GM18909 (cell line): ENCODE results near the gene PID1.

ENCODE experiments used
- ATAC-seq: cut with Tn5 transposase; IDR thresholded peaks from one replicate; pipeline ENCODE4 v1.9.1; 2021; ENCODE audit warnings: mild to moderate bottlenecking; ENCODE audit not compliant: unreplicated experiment, poor library complexity

Gene PID1

GRCh38 chr2:229261599-229261998 is 9.5 kb downstream of the PID1 start:
- no peak for ATAC-seq

GRCh38 chr2:229261076-229261475 is 10.0 kb downstream of the PID1 start:
- ATAC-seq: no peak

GRCh38 chr2:229257985-229258384 is 13.1 kb downstream of the PID1 start:
- ATAC-seq: no peak

- no peak for ATAC-seq
These were observed 14.7 kb downstream of the PID1 start for GRCh38 chr2:229256376-229256775.

- no peak for ATAC-seq
These were observed 16.9 kb downstream of the PID1 start for GRCh38 chr2:229254206-229254605.

GRCh38 chr2:229252996-229253395 is 18.1 kb downstream of the PID1 start:
- ATAC-seq: no peak

GRCh38 chr2:229252280-229252679 is 18.8 kb downstream of the PID1 start:
- ATAC-seq: no peak

GRCh38 chr2:229249536-229249935 is 21.6 kb downstream of the PID1 start:
- ATAC-seq: no peak

- no peak for ATAC-seq
These were observed 24.8 kb downstream of the PID1 start for GRCh38 chr2:229246334-229246733.

- no peak for ATAC-seq
These were observed 26.1 kb downstream of the PID1 start for GRCh38 chr2:229244975-229245374.

- no peak for ATAC-seq
These were observed 27.1 kb downstream of the PID1 start for GRCh38 chr2:229243890-229244560.

GRCh38 chr2:229240984-229241491 is 30.0 kb downstream of the PID1 start:
- no peak for ATAC-seq

GRCh38 chr2:229239021-229239420 is 32.1 kb downstream of the PID1 start:
- no peak for ATAC-seq

GRCh38 chr2:229237270-229237669 is 33.8 kb downstream of the PID1 start:
- ATAC-seq: no peak

- no peak for ATAC-seq
These were observed 35.8 kb downstream of the PID1 start for GRCh38 chr2:229235131-229235914.

GRCh38 chr2:229231885-229232284 is 39.2 kb downstream of the PID1 start:
- no peak for ATAC-seq

GRCh38 chr2:229231328-229231868 is 39.7 kb downstream of the PID1 start:
- ATAC-seq: no peak

GRCh38 chr2:229230911-229231310 is 40.2 kb downstream of the PID1 start:
- ATAC-seq: no peak

GRCh38 chr2:229230256-229230655 is 40.8 kb downstream of the PID1 start:
- no peak for ATAC-seq

GRCh38 chr2:229226382-229226781 is 44.7 kb downstream of the PID1 start:
- no peak for ATAC-seq

- no peak for ATAC-seq
These were observed 48.0 kb downstream of the PID1 start for GRCh38 chr2:229223107-229223506.
